Activated naive CD8-positive, alpha-beta T cell (primary cell): ENCODE measurements around the gene KLHL29.

Experiments
- H3K27ac Mint-ChIP-seq: one replicate; pipeline ENCODE4 v1.8.0; 2021; ENCODE audit warnings: mixed read lengths
- H3K27me3 Mint-ChIP-seq: one replicate; pipeline ENCODE4 v1.8.0; 2021; ENCODE audit warnings: mixed read lengths
- H3K36me3 Mint-ChIP-seq: one replicate; pipeline ENCODE4 v1.8.0; 2021; ENCODE audit warnings: mixed read lengths
- H3K4me1 Mint-ChIP-seq: one replicate; pipeline ENCODE4 v1.8.0; 2021; ENCODE audit warnings: low read depth, mixed read lengths
- H3K4me3 Mint-ChIP-seq: one replicate; pipeline ENCODE4 v1.8.0; 2021; ENCODE audit warnings: mild to moderate bottlenecking, mixed read lengths
- H3K9me3 Mint-ChIP-seq: one replicate; pipeline ENCODE4 v1.8.0; 2021; ENCODE audit warnings: low read depth, mixed read lengths

Gene KLHL29

GRCh38 chr2:23673082-23673481, 288.1 kb downstream of the KLHL29 start:
- H3K36me3 Mint-ChIP-seq: no peaks in the 10 kb centered on the region
- H3K27ac Mint-ChIP-seq: no peak overlapping the region
- no peak overlapping the region for H3K4me3 Mint-ChIP-seq
- H3K9me3 Mint-ChIP-seq: peaks cover 8% of the 10 kb centered on the region
- no peaks in the 10 kb centered on the region for H3K4me1 Mint-ChIP-seq
- H3K27me3 Mint-ChIP-seq: no peaks in the 10 kb centered on the region

DNA sequence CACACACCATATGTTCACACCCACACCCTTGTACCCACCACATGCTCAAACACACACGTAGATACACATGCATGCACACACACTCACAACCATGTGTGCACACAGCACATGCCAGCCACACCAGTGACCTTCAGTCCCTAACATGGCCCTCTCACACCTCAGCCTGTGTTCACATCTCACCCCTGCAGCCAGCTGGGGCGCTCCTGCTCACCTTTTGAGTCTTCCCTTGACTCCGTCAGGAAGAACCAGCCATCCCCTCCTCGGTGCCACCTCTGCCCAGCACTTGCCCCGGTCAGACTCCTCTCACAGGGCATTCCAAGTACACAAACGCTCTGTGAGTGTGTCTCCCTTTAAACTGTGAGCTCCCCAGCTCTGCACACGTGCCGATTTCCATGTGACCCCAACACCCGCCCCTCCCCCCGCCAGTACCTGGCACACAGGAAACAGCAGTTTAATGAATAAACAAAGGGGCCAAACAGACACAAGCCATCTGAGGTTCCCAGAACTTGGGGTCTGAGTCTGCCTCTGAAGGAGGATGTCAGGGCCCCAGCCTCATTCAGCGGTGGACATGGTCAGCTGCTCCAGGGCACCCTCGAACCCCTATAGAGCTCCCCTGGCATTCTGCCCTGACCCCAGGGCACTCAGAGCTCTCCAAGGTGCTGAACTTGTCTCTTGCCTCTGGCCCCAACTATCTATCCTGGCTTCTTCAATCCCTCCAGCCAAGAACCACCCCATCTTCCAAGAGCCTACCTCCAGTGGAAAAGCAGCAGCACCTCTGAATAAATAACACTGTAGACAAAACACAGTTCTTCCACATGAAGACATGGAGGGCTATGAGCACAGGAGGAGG, 289.1 kb downstream of the KLHL29 start:
- no peaks in the 10 kb centered on the region for H3K27me3 Mint-ChIP-seq
- no peak overlapping the region for H3K4me3 Mint-ChIP-seq
- no peak overlapping the region for H3K27ac Mint-ChIP-seq
- peaks cover 11% of the 10 kb centered on the region for H3K9me3 Mint-ChIP-seq
- no peaks in the 10 kb centered on the region for H3K4me1 Mint-ChIP-seq
- H3K36me3 Mint-ChIP-seq: no peaks in the 10 kb centered on the region

DNA sequence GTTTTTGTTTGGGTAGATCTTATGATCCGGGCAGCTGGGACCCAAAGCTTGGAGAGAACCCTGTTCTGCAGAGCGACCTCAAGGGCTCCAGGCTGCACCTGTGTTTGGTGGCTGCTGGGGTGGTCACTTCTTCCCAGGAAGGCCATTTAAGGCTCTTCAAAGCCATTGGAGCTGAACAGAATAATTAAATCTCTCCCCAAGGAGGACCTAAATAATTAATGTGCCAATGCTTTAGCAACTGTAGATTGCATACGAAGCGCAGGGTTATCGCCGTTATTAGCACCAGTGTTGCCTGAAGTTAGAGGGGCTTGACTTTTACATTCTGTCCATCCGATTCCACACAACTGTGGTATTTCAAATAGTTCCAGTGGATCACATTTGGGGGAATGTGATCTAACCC, 290.5 kb downstream of the KLHL29 start:
- Mint-ChIP-seq H3K4me3 (no peak overlapping the region), H3K4me1 (no peaks in the 10 kb centered on the region), H3K9me3 (peaks cover 11% of the 10 kb centered on the region), H3K27ac (no peak overlapping the region), H3K27me3 (no peaks in the 10 kb centered on the region), H3K36me3 (no peaks in the 10 kb centered on the region)

DNA sequence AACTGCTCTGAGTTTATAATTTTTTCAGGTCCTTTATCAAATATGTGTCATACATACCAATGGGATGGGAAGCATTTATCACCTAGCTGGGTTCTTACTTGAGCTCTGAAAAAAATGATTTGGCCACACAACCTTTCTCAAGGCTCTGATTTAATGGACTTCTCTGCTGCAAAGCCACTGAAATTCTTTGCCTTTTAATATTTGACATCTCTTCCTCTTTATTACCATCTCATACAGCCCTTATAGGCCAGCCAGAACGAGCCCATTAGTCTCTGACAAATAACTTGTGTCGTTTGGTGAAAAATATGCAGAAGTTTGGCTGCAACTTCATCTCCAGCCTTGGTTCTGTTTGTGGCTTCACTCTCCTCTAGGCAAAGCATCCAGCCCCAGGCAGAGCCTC, 292.9 kb downstream of the KLHL29 start:
- peaks cover 11% of the 10 kb centered on the region for H3K9me3 Mint-ChIP-seq
- no peak overlapping the region for H3K4me3 Mint-ChIP-seq
- no peak overlapping the region for H3K27ac Mint-ChIP-seq
- H3K4me1 Mint-ChIP-seq: no peaks in the 10 kb centered on the region
- H3K27me3 Mint-ChIP-seq: no peaks in the 10 kb centered on the region
- H3K36me3 Mint-ChIP-seq: no peaks in the 10 kb centered on the region

DNA sequence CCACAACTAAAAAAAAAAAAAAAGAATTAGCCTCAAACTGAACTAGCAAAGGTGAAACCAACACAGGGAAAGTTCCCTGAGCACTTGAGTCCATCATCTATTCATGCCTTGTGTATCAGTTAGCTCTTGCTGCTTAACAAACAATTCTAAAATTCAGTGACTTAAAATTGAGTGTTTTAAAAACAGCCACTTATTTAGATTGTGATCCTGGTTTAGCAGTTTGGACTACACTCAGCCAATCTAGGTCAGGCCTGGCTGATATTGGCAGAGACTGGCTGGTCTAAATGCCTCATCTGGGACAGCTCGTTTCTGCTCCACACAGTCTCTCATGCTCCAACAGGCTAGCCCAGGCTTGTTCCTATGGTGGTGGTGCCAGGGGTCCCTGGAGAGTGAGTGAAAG, 294.1 kb downstream of the KLHL29 start:
- no peaks in the 10 kb centered on the region for H3K4me1 Mint-ChIP-seq
- H3K9me3 Mint-ChIP-seq: peaks cover 11% of the 10 kb centered on the region
- no peaks in the 10 kb centered on the region for H3K36me3 Mint-ChIP-seq
- H3K27me3 Mint-ChIP-seq: no peaks in the 10 kb centered on the region
- H3K4me3 Mint-ChIP-seq: no peak overlapping the region
- no peak overlapping the region for H3K27ac Mint-ChIP-seq

DNA sequence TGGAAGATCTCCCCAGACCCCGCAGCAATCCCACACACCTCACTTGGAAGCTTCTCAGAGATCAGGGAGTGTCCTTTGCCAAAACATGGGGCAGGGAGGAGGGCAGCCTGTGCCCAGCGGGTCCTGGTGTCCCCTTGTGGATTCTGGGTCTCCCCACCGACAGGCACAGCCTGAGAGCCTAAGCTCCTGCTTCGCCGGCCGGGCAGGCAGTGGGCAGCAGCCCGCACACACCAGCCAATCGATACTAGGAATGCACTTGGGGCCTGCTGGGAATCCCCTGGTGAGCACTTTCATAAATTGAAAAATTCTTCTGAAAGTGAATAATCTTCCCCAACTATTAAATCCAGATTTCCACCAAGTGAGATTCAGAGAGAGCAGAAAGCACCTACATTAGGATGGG, 296.0 kb downstream of the KLHL29 start:
- Mint-ChIP-seq H3K27ac (no peak overlapping the region), H3K36me3 (no peaks in the 10 kb centered on the region), H3K4me3 (no peak overlapping the region), H3K27me3 (no peaks in the 10 kb centered on the region), H3K4me1 (no peaks in the 10 kb centered on the region), H3K9me3 (peaks cover 11% of the 10 kb centered on the region)

- no peaks in the 10 kb centered on the region for H3K27me3 Mint-ChIP-seq
- no peak overlapping the region for H3K4me3 Mint-ChIP-seq
- no peaks in the 10 kb centered on the region for H3K36me3 Mint-ChIP-seq
- no peak overlapping the region for H3K27ac Mint-ChIP-seq
- H3K9me3 Mint-ChIP-seq: peaks cover 11% of the 10 kb centered on the region
- H3K4me1 Mint-ChIP-seq: no peaks in the 10 kb centered on the region
Measured at GRCh38 chr2:23681356-23682140, 296.6 kb downstream of the KLHL29 start.

DNA sequence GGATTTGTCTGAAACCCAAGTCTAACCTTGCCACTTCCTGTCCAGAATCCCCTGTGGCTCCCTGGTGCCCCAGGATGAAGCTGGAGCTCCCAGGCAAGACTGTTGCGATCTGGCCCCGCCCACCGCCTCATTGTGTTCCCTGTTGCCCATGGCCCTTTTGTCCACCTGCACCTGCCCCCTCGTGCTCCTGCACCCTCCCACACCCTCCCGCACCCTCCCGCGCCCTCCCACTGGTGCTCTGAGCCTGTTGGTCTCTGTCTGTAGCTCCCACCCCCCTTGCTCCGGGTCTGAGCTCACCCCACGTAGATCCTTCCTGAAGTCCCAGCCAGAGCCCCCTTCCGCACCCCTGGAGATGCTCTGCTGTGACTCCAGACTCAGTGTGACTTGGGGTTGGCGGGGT, 297.5 kb downstream of the KLHL29 start:
- Mint-ChIP-seq H3K9me3 (peaks cover 8% of the 10 kb centered on the region), H3K36me3 (no peaks in the 10 kb centered on the region), H3K4me1 (no peaks in the 10 kb centered on the region), H3K4me3 (no peak overlapping the region), H3K27me3 (no peaks in the 10 kb centered on the region), H3K27ac (no peak overlapping the region)

DNA sequence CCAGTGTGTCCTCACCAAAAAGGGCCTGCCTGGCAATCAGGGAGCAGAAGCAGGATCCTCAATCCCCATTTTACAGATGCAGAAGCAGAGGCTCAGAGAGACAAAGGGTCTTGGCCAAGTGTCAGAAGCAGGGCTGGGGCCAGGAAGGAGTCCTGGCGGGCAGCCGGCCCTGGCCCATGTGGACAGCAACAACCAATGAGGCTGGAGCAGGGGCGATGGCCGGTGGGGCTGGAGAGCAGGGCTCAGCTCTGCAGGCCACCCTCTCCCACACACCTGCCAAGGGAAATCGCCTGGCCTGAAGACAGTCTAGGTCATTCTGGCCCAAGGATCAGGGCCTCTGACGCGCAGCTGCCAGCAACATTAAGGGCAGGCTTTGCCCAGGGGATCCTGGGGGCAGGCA, 298.0 kb downstream of the KLHL29 start:
- H3K27ac Mint-ChIP-seq: no peak overlapping the region
- H3K27me3 Mint-ChIP-seq: no peaks in the 10 kb centered on the region
- no peaks in the 10 kb centered on the region for H3K36me3 Mint-ChIP-seq
- no peaks in the 10 kb centered on the region for H3K4me1 Mint-ChIP-seq
- no peak overlapping the region for H3K4me3 Mint-ChIP-seq
- peaks cover 3% of the 10 kb centered on the region for H3K9me3 Mint-ChIP-seq

DNA sequence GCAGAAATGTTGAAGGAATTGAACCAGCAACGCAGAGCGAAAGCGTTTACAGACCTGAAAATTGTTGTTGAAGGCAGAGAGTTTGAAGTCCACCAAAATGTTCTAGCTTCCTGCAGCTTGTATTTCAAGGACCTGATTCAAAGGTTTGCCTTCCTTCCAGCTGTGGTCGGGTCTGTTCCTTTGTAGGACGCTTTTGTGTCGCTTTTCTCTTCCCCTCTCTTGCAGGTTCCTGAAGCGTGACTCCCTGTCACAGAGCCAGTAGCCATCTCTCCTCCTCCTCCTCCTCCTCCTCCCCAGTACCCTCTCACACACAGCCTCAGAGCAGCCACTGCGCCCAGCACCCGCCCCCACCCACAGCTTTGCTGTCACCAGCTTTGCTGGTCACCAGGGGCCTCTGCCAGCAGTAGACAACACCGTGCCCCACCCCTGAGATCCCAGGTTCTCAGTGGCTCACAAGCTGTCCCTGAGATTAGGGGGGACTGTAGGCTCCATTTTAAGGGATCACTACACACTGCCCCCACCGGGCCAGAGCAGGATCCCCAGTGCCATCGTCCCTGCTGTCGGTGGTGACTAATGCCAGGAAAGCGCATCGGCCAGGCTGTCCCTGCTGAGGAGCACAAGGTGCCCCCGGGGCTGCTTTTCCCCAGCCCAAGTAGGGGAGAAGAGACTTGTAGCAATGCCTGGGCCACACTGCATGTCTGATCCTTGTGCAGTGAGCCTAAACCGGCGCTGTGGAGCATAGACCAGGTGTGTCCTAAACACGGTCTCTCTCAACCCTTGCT, 299.6 kb downstream of the KLHL29 start:
- no peak overlapping the region for H3K4me3 Mint-ChIP-seq
- H3K27me3 Mint-ChIP-seq: no peaks in the 10 kb centered on the region
- no peaks in the 10 kb centered on the region for H3K4me1 Mint-ChIP-seq
- no peaks in the 10 kb centered on the region for H3K9me3 Mint-ChIP-seq
- H3K27ac Mint-ChIP-seq: no peak overlapping the region
- no peaks in the 10 kb centered on the region for H3K36me3 Mint-ChIP-seq

DNA sequence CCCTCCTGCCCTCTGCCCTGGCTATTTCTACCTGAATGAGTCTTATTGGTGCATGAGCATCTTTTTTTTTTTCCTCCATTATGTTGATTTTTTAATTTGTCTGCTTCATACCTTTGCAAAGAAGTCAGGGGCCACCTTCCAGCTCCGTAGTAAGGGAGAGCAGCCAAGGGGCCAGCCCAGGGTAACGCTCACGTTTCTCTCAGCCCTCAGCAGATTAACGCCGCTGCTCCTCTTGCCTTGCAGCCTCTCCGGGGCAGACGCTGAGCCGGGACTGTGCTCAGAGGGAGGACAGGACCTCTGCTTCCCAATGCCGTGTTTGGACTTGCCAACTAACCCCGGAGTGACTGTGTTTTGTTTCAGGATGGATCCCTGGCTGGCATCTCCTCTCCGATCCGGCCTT, 300.2 kb downstream of the KLHL29 start:
- no peaks in the 10 kb centered on the region for H3K4me1 Mint-ChIP-seq
- H3K36me3 Mint-ChIP-seq: no peaks in the 10 kb centered on the region
- no peaks in the 10 kb centered on the region for H3K27me3 Mint-ChIP-seq
- no peak overlapping the region for H3K4me3 Mint-ChIP-seq
- H3K9me3 Mint-ChIP-seq: no peaks in the 10 kb centered on the region
- no peak overlapping the region for H3K27ac Mint-ChIP-seq

- no peaks in the 10 kb centered on the region for H3K4me1 Mint-ChIP-seq
- H3K27me3 Mint-ChIP-seq: no peaks in the 10 kb centered on the region
- H3K36me3 Mint-ChIP-seq: no peaks in the 10 kb centered on the region
- no peak overlapping the region for H3K27ac Mint-ChIP-seq
- H3K4me3 Mint-ChIP-seq: no peak overlapping the region
- H3K9me3 Mint-ChIP-seq: no peaks in the 10 kb centered on the region
Measured at GRCh38 chr2:23685706-23686105, 300.7 kb downstream of the KLHL29 start.

DNA sequence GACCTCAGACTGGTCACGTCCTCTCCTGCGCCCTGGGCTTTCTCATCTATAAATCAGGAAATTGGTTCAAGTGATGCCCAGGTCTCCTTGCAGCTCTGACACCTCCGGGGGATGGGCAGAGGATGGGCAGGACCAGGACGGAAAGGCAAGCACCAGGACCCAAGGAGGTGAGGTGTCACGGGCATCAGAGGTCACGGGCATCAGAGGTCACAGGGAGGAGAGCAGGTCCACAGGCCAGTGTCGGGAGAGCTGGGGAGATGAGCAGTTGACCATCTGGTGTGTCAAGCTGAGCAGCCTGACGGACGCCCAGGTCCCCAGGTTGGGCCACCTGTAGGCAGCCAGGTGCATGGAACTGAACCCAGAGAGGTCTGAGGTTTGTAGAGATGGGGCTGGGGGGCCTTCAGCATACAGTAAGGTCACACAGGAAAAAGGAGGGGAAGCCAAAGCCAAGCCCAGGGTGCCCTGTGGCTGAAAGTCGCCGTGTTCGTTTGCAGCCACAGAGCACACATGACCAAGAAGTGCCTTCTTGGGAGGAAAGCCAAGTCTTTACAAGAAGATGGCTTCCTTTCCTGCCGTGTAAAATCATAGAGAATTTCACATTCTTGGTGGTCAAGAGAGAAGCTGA, 301.5 kb downstream of the KLHL29 start:
- no peaks in the 10 kb centered on the region for H3K36me3 Mint-ChIP-seq
- no peak overlapping the region for H3K4me3 Mint-ChIP-seq

GRCh38 chr2:23687214-23687613, 302.2 kb downstream of the KLHL29 start:
- Mint-ChIP-seq H3K27ac (no peak overlapping the region), H3K27me3 (no peaks in the 10 kb centered on the region), H3K9me3 (no peaks in the 10 kb centered on the region), H3K4me3 (no peak overlapping the region), H3K4me1 (no peaks in the 10 kb centered on the region), H3K36me3 (no peaks in the 10 kb centered on the region)

More for the DNA sequence above, 301.5 kb downstream of the KLHL29 start:
- no peak overlapping the region for H3K27ac Mint-ChIP-seq
- no peaks in the 10 kb centered on the region for H3K27me3 Mint-ChIP-seq
- no peaks in the 10 kb centered on the region for H3K4me1 Mint-ChIP-seq
- H3K9me3 Mint-ChIP-seq: no peaks in the 10 kb centered on the region

DNA sequence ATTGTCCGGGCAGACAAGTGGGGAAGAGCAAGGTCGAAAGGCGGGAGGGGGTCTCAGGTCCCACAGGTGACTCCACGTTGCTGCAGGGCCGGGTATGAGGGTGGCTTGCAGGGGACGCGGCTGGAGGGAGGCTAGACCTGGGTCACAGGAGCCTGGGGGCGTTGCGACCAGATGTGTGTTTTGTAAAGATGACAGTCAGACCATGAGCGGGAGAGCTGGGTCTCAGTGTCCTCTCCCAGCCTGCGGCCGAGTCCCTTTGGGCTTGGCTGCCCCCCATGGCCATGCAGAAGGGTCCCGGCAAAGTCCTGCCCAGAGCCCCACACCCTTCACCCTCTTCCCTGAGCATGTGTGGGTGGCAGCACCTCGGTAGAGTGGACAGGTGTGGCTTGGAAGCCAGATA, 302.7 kb downstream of the KLHL29 start:
- H3K9me3 Mint-ChIP-seq: no peaks in the 10 kb centered on the region
- no peak overlapping the region for H3K4me3 Mint-ChIP-seq
- no peaks in the 10 kb centered on the region for H3K36me3 Mint-ChIP-seq
- no peaks in the 10 kb centered on the region for H3K27me3 Mint-ChIP-seq
- no peaks in the 10 kb centered on the region for H3K4me1 Mint-ChIP-seq
- no peak overlapping the region for H3K27ac Mint-ChIP-seq
